Endothelial cell of umbilical vein (primary cell): ENCODE measurements around the gene CYP26C1. TPM values are rescaled to one million over a fixed set of nuclear protein-coding genes. Genes with fewer than 3 reads are reported as not detected.

Source experiments
- BruUV-seq: library from RNA; stranded (reverse); fragments of 400-500 nt; replicated peaks from 2 replicates; lab custom pipeline; 2021; lab: Mats Ljungman, UMichigan
- CTCF ChIA-PET: fragments of 300-600, 350-600 bp; sonication (Branson Sonifier 250); formaldehyde crosslinking; loops from one replicate; lab custom pipeline; 2021; ENCODE audit warnings: antibody characterized with exemption, inconsistent platforms; lab: Charles Lee
- POLR2A ChIA-PET: fragments of 300-600, 350-600 bp; sonication (Branson Sonifier 250); formaldehyde crosslinking; loops from one replicate; lab custom pipeline; 2021; ENCODE audit warnings: antibody characterized with exemption, inconsistent platforms; lab: Charles Lee
- DNase-seq: peaks from one replicate; pipeline ENCODE4 v3.0.0-alpha.2; 2011; ENCODE audit warnings: low read depth, low spot score
- FAIRE-seq: peaks from 2 replicates; lab custom pipeline; 2011; peaks lifted over from hg19 to GRCh38; lab: Jason Lieb, UNC
- H2AFZ ChIP-seq: 2 replicates; pipeline ENCODE4 v1.6.0; 2012; ENCODE audit warnings: low read depth, low read length, control low read depth, inconsistent platforms
- H3K27ac ChIP-seq: 2 replicates; pipeline ENCODE4 v1.5.1; 2011; ENCODE audit warnings: low read depth, mild to moderate bottlenecking, control low read depth, low read length, moderate library complexity; ENCODE audit not compliant: insufficient read depth
- H3K27me3 ChIP-seq, 2 experiments: 2 replicates each; pipeline versions ENCODE4 v1.6.0 to v1.6.1; 2011; ENCODE audit warnings: low read length in 2 of 2, mixed read lengths in 1 of 2; ENCODE audit not compliant: control insufficient read depth in 2 of 2, insufficient read depth in 2 of 2
- H3K36me3 ChIP-seq, 2 experiments: 2 replicates in 1 of 2; 3 replicates in 1 of 2; pipeline ENCODE4 v1.5.1; 2011; ENCODE audit warnings: low read length in 2 of 2, mild to moderate bottlenecking in 1 of 2, moderate library complexity in 1 of 2; ENCODE audit not compliant: control insufficient read depth in 2 of 2, insufficient read depth in 2 of 2; ENCODE audit errors: extremely low read depth in 1 of 2
- H3K4me1 ChIP-seq: 3 replicates; pipeline ENCODE4 v1.5.1; 2011; ENCODE audit warnings: mild to moderate bottlenecking, low read length; ENCODE audit not compliant: control insufficient read depth, insufficient read depth; ENCODE audit errors: extremely low read depth
- H3K4me2 ChIP-seq: 2 replicates; pipeline ENCODE4 v1.6.1; 2011; ENCODE audit warnings: low read length, control low read depth, mixed read lengths; ENCODE audit not compliant: insufficient read depth
- H3K4me3 ChIP-seq, 3 experiments: fragments of 200-600 bp in 1 of 3; sonication (generic), shearing (Covaris generic) in 1 of 3; replicated peaks in 1 of 3; 2 replicates each; pipeline ENCODE4 v1.5.1; 2011 to 2016; ENCODE audit warnings: control low read depth in 3 of 3, low read length in 3 of 3, mild to moderate bottlenecking in 2 of 3, inconsistent platforms in 1 of 3, low read depth in 1 of 3, moderate library complexity in 1 of 3; ENCODE audit not compliant: insufficient read depth in 1 of 3
- H3K79me2 ChIP-seq: 2 replicates; pipeline ENCODE4 v1.6.0; 2012; ENCODE audit warnings: low read length, inconsistent platforms; ENCODE audit not compliant: control insufficient read depth, insufficient read depth
- H3K9ac ChIP-seq: replicated peaks from 2 replicates; pipeline ENCODE3; 2011; ENCODE audit warnings: low read length, control low read depth; ENCODE audit not compliant: insufficient read depth; ENCODE audit errors: extremely low read depth
- H3K9me1 ChIP-seq: replicated peaks from 3 replicates; pipeline ENCODE4 v1.6.0; 2011; ENCODE audit warnings: mild to moderate bottlenecking, low read length; ENCODE audit not compliant: control insufficient read depth, insufficient read depth; ENCODE audit errors: extremely low read depth
- H3K9me3 ChIP-seq: replicated peaks from 2 replicates; pipeline ENCODE4 v1.5.1; 2012; ENCODE audit warnings: low read length, inconsistent platforms; ENCODE audit not compliant: control insufficient read depth, insufficient read depth
- H4K20me1 ChIP-seq: replicated peaks from 2 replicates; pipeline ENCODE3; 2011; ENCODE audit warnings: mild to moderate bottlenecking, low read length; ENCODE audit not compliant: control insufficient read depth, insufficient read depth; ENCODE audit errors: extremely low read depth
- EZH2 ChIP-seq: IDR thresholded peaks from 2 replicates; pipeline ENCODE4 v1.6.1; 2012; ENCODE audit warnings: borderline replicate concordance, low read depth, mild to moderate bottlenecking, moderate library complexity, low read length, inconsistent platforms; ENCODE audit not compliant: severe bottlenecking
- FOS ChIP-seq: IDR thresholded peaks from 2 replicates; pipeline ENCODE4 v1.6.1; 2011; ENCODE audit warnings: mild to moderate bottlenecking, low read length, moderate library complexity, borderline replicate concordance; ENCODE audit not compliant: insufficient read depth
- GATA2 ChIP-seq: IDR thresholded peaks from 2 replicates; pipeline ENCODE4 v1.7.0; 2011; ENCODE audit warnings: low read depth, mild to moderate bottlenecking, moderate library complexity, mixed read lengths, low read length; ENCODE audit not compliant: insufficient read length, insufficient read depth
- JUN ChIP-seq: IDR thresholded peaks from 2 replicates; pipeline ENCODE4 v1.6.1; 2011; ENCODE audit warnings: borderline replicate concordance, low read depth; ENCODE audit not compliant: insufficient read length, insufficient read depth
- MAX ChIP-seq: IDR thresholded peaks from 2 replicates; pipeline ENCODE4 v1.6.1; 2011; ENCODE audit not compliant: insufficient read depth, insufficient read length
- MYC ChIP-seq: IDR thresholded peaks from one replicate; pipeline ENCODE4 v1.6.1; 2011; ENCODE audit warnings: mild to moderate bottlenecking, low read depth, low read length
- POLR2A ChIP-seq: IDR thresholded peaks from 2 replicates; pipeline ENCODE4 v1.6.1; 2012; ENCODE audit warnings: low read depth, mild to moderate bottlenecking, control low read depth, low read length
- POLR2AphosphoS5 ChIP-seq: IDR thresholded peaks from 2 replicates; pipeline ENCODE4 v1.6.1; 2012; ENCODE audit warnings: low read depth, mild to moderate bottlenecking, control low read depth, low read length, moderate library complexity; ENCODE audit not compliant: insufficient read depth
- dilution Hi-C: fragments of 300-500 bp; cut with MboI; formaldehyde crosslinking; loops from one replicate; pipeline ENCODE4 v1.15.0; 2019; ENCODE audit warnings: low sequenced_read_pairs; ENCODE audit not compliant: extremely low pct_ligation_motif_present
- intact Hi-C: fragments of 100-400 bp; cut with micrococcal nuclease; formaldehyde crosslinking; loops from one replicate; pipeline ENCODE4 v1.10.0; 2022
- polyA plus RNA-seq, 4 experiments: library from polyadenylated mRNA; depleted of rRNA in 3 of 4; stranded (reverse) in 3 of 4; unstranded in 1 of 4; fragments of >200 nt; gene quantifications; 2 replicates each; pipeline versions ENCODE4 v1.2.1 to v1.2.3, GENCODE V29; 2011 to 2012; ENCODE audit warnings: missing spikeins in 1 of 4
- total RNA-seq: library from RNA; stranded (reverse); gene quantifications from 2 replicates; pipeline ENCODE4 v1.2.3, GENCODE V29; 2021
- TF ChIP-seq, protein P1 (sequence below), 2 donors: IDR thresholded peaks; 1 replicate in 1 of 2; 2 replicates in 1 of 2; pipeline ENCODE4 v1.5.1; 2011; ENCODE audit warnings: low read length in 2 of 2, mild to moderate bottlenecking in 2 of 2, moderate library complexity in 2 of 2, control low read depth in 1 of 2, inconsistent platforms in 1 of 2, low read depth in 1 of 2; ENCODE audit not compliant: insufficient read depth in 1 of 2; ENCODE audit errors: extremely low read depth in 1 of 2

Gene CYP26C1
- total and polyA plus RNA-seq, 2 donors (not counting 3 experiments of a cell fraction or from before 2014, with no cell fraction given), result 0.12 to 3.0 TPM

DNA sequence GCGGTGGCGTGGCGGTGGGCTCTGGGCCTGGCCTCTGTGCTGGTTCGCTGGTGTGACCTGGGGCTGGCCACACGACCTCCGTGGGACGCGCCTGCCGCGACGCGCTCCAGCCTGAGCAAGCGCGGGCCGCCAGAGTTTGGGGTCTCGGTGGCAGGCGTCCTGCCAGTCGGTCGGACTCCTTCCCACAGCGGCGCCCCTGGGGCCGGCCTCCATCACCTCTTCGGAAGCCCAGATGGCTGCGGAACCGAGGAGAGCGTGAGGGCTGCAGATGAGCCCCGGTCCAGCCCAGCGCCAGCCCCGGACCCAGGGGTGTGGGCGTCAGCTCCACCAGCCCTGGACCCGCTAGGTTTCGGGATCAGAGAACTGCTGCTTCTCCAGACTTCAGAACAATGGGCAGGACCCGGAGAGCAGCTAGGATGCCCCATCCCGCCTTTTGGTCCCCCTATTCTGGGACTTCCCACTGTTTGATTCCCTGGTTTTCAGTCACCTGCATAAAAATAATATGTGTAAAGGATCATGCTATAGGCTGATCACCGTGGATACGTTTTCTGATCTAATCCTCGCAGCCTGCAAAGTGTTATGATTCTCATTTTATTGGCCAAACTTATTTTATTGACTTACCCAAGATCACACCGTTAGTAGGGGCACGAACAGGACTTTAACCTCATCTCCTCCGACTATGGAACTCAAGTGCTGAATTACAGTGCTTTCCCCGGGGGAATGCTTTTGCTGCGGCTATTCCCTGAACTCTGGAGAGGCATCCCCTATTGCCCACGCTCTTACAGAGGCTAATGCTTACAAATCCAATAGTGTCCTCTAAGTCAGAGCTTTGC is 2.8 kb downstream of the CYP26C1 start:
- Histone ChIP-seq H3K4me1 (peaks cover 9% of the 10 kb centered on the region), H3K27ac (no peak overlapping the region), H3K79me2 (no peaks in the 10 kb centered on the region), H3K4me3 (no peak overlapping the region), H3K9ac (no peak overlapping the region), H3K27me3 (no peaks in the 10 kb centered on the region), H3K9me1 (no peaks in the 10 kb centered on the region), H2AFZ (no peak overlapping the region), H3K4me2 (no peak overlapping the region), H3K36me3 (peaks cover 5 to 45% of the 10 kb centered on the region in 2 experiments), H4K20me1 (no peaks in the 10 kb centered on the region), H3K9me3 (no peaks in the 10 kb centered on the region)
- ChIA-PET POLR2A (no interaction called here), CTCF (interaction anchor here (1.5 kb wide), 1 partner anchor 40 kb away, joined by 3 read pairs; no protein-coding TSS in a partner anchor)
- intact Hi-C loops (loop anchor here (10.0 kb wide), 1 partner anchor 219 kb away; the partner anchor contains the start of gene EXOC6), dilution Hi-C loops (no loop called here)
- TF ChIP-seq FOS (no peak), POLR2A (no peak), POLR2AphosphoS5 (no peak), EZH2 (no peak), GATA2 (no peak), JUN (no peak), MYC (no peak), MAX (no peak)
- TF ChIP-seq, protein P1, sequence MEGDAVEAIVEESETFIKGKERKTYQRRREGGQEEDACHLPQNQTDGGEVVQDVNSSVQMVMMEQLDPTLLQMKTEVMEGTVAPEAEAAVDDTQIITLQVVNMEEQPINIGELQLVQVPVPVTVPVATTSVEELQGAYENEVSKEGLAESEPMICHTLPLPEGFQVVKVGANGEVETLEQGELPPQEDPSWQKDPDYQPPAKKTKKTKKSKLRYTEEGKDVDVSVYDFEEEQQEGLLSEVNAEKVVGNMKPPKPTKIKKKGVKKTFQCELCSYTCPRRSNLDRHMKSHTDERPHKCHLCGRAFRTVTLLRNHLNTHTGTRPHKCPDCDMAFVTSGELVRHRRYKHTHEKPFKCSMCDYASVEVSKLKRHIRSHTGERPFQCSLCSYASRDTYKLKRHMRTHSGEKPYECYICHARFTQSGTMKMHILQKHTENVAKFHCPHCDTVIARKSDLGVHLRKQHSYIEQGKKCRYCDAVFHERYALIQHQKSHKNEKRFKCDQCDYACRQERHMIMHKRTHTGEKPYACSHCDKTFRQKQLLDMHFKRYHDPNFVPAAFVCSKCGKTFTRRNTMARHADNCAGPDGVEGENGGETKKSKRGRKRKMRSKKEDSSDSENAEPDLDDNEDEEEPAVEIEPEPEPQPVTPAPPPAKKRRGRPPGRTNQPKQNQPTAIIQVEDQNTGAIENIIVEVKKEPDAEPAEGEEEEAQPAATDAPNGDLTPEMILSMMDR (IDR thresholded peaks at IDR 0.05; ENCODE audit: extremely low read depth in 1 of 2, insufficient read depth in 1 of 2, low read depth in 1 of 2, low read length in 2 of 2), result no peak
- DNase-seq (no peak), FAIRE-seq (no peak)
- BruUV-seq, result no TSS peak
